Upper lobe of right lung (tissue), 1 donor: ENCODE measurements around the gene OGDHL. TPM values are rescaled to one million over a fixed set of nuclear protein-coding genes. Genes with fewer than 3 reads are reported as not detected.

Experiments
- ATAC-seq: fragments of 200-7000 bp; cut with Tn5 transposase; one replicate; pipeline ENCODE4 v1.9.1; 2020; ENCODE audit warnings: mild to moderate bottlenecking, moderate library complexity
- DNase-seq: peaks from one replicate; pipeline ENCODE4 v3.0.0-alpha.2; 2020
- H3K27ac ChIP-seq: fragments of 200-600 bp; one replicate; pipeline ENCODE4 v1.8.0; 2022
- H3K27me3 ChIP-seq: fragments of 200-600 bp; one replicate; pipeline ENCODE4 v1.8.0; 2022; ENCODE audit warnings: mild to moderate bottlenecking
- H3K36me3 ChIP-seq: fragments of 200-600 bp; one replicate; pipeline ENCODE4 v1.8.0; 2022
- H3K4me1 ChIP-seq: fragments of 200-600 bp; one replicate; pipeline ENCODE4 v1.8.0; 2022
- H3K4me3 ChIP-seq: fragments of 200-600 bp; one replicate; pipeline ENCODE4 v1.8.0; 2022; ENCODE audit warnings: mild to moderate bottlenecking
- H3K9me3 ChIP-seq: fragments of 200-600 bp; one replicate; pipeline ENCODE4 v1.8.0; 2022
- intact Hi-C: fragments of 100-400 bp; cut with DNase I; formaldehyde crosslinking; loops from one replicate; pipeline ENCODE4 v1.11.0; 2022
- total RNA-seq: library from RNA; stranded (reverse); fragmentation: NEBNext Ultra II Directional; extraction: Animal tissue kit (Norgen Biotek cat#: 25700); gene quantifications from one replicate; pipeline ENCODE4 v1.2.1, GENCODE V29; 2021
- TF ChIP-seq, protein P1 (sequence below): fragments of 200-600 bp; IDR thresholded peaks from one replicate; pipeline ENCODE4 v1.8.0; 2022; ENCODE audit warnings: antibody characterized with exemption
- donor health status: DM: no; HTN: yes; CAD: no; lungs with severe emphysema.

The OGDHL gene
- total RNA-seq, 1 donor from 2014 or later = 0.69 TPM

DNA sequence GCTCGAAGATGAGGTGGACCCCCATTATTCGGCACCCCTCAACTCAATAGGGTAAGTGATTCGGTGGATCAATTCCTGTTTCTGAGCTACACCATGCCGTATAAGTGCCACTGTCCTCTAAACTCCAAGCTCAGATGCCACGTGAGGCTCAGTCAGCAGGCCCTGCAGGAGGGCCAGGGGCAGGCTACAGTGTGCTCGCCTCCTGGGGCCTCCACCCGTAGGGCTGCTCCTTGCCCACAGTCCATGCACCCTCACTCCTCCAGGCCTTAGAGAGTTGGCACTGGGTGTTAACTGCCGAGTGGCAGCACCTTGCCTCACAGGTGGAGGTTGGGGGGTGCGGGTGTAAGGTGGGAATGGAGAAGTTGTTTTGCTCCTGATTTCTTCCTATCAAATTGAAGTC, 70.5 kb downstream of the OGDHL start:
- Histone ChIP-seq H3K4me3 (no peak overlapping the region), H3K27ac (no peak overlapping the region), H3K9me3 (no peaks in the 10 kb centered on the region), H3K36me3 (no peaks in the 10 kb centered on the region), H3K4me1 (no peaks in the 10 kb centered on the region), H3K27me3 (peaks cover 31% of the 10 kb centered on the region)
- TF ChIP-seq, protein P1, sequence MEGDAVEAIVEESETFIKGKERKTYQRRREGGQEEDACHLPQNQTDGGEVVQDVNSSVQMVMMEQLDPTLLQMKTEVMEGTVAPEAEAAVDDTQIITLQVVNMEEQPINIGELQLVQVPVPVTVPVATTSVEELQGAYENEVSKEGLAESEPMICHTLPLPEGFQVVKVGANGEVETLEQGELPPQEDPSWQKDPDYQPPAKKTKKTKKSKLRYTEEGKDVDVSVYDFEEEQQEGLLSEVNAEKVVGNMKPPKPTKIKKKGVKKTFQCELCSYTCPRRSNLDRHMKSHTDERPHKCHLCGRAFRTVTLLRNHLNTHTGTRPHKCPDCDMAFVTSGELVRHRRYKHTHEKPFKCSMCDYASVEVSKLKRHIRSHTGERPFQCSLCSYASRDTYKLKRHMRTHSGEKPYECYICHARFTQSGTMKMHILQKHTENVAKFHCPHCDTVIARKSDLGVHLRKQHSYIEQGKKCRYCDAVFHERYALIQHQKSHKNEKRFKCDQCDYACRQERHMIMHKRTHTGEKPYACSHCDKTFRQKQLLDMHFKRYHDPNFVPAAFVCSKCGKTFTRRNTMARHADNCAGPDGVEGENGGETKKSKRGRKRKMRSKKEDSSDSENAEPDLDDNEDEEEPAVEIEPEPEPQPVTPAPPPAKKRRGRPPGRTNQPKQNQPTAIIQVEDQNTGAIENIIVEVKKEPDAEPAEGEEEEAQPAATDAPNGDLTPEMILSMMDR = no peak
- DNase-seq = no peak
- intact Hi-C loops = no loop called here
- ATAC-seq = no peak

DNA sequence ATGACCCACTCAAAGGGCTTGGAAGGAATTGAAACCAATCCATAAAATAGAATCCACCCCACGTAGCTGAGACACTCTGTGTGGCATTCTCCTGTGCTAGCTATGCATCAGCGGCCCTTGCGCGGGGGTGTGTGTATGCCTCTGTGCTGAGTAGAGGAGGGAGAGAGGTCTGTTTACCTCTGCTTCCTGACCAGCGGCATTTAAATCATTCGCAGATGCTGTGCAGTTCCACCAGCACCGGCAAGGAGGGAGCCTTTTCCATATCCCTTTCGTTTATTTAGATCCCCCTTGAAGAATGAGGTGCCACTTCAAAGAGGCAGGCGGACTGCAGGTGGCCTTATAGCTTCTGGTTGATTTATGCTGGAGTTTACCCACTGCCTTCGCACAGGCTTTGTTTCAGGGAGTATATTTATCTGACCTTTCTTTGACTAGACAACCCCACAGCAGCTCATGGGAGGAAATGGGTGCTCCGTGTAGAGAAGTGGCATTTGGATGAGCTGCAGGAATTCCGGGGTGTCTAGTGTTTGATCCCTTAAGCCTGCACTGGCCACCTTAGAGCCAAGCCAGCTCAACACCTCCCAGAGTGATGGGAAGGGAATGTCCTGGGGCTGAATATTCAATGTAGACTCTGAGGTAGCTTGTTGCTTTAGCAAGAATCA, 71.3 kb downstream of the OGDHL start:
- H3K4me1 ChIP-seq = no peaks in the 10 kb centered on the region
- no peak for ATAC-seq
- no peak for DNase-seq
- no peak overlapping the region for H3K27ac ChIP-seq
- H3K36me3 ChIP-seq = no peaks in the 10 kb centered on the region
- no peaks in the 10 kb centered on the region for H3K9me3 ChIP-seq
- TF ChIP-seq, protein P1 = no peak
- H3K27me3 ChIP-seq = peaks cover 31% of the 10 kb centered on the region
- H3K4me3 ChIP-seq = no peak overlapping the region
- intact Hi-C loops = no loop called here

DNA sequence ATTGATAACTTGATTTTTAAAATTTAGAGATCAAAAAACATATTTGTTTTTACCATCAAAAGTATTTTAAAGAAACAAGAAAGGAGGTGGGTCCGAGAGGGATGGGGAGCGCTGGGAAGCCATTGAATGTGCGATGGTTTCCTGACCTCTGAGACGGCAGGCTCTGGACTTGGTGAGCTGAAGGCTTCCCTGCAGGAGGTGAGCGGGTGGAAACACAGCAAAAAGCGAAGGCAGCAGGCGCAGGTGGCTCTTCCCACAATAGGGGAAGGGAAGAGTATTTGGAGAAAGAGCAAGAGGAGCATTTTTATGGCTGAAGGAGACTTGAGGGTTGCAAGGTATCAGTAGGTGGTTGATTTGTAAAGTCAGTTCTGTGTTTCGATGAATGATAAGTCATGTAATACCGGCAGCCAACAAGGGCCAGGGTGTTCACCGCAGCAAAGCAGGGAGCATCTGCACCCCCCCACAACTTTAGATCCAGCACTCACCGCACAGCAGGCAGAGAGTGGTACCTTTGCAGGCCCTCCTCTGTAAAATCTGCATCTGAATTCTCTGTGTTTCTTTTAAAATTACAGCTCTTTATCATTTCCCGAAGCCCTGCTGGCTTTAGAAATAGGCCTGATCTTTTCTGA, 72.1 kb downstream of the OGDHL start:
- H3K9me3 ChIP-seq = no peaks in the 10 kb centered on the region
- DNase-seq = no peak
- no peak for ATAC-seq
- peaks cover 31% of the 10 kb centered on the region for H3K27me3 ChIP-seq
- intact Hi-C loops = no loop called here
- no peak overlapping the region for H3K27ac ChIP-seq
- TF ChIP-seq, protein P1 = no peak
- no peaks in the 10 kb centered on the region for H3K36me3 ChIP-seq
- no peaks in the 10 kb centered on the region for H3K4me1 ChIP-seq
- no peak overlapping the region for H3K4me3 ChIP-seq

DNA sequence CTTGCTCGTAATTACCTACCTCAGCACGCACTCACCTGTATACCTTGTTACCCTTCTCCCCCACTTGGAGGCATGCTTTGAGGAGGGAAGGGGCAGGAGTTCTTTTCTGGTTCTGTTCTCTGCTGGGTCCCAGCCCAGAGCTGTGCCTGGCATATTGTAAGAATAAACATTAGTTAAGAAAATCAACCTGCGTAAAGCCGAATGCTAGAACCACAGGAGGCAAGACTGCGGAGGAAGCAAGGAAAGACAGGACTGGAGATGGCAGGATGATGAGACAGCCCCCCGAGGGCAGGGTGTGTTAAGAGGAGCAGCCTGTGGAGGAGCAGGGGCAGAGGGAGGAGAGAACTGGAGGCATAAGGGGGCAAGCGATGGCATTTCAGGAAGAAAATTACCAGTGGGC, 73.2 kb downstream of the OGDHL start:
- H3K36me3 ChIP-seq = no peaks in the 10 kb centered on the region
- no peaks in the 10 kb centered on the region for H3K9me3 ChIP-seq
- no peaks in the 10 kb centered on the region for H3K4me1 ChIP-seq
- DNase-seq = no peak
- H3K4me3 ChIP-seq = no peak overlapping the region
- peaks cover 31% of the 10 kb centered on the region for H3K27me3 ChIP-seq
- intact Hi-C loops = no loop called here
- no peak for ATAC-seq
- TF ChIP-seq, protein P1 = no peak
- H3K27ac ChIP-seq = no peak overlapping the region

DNA sequence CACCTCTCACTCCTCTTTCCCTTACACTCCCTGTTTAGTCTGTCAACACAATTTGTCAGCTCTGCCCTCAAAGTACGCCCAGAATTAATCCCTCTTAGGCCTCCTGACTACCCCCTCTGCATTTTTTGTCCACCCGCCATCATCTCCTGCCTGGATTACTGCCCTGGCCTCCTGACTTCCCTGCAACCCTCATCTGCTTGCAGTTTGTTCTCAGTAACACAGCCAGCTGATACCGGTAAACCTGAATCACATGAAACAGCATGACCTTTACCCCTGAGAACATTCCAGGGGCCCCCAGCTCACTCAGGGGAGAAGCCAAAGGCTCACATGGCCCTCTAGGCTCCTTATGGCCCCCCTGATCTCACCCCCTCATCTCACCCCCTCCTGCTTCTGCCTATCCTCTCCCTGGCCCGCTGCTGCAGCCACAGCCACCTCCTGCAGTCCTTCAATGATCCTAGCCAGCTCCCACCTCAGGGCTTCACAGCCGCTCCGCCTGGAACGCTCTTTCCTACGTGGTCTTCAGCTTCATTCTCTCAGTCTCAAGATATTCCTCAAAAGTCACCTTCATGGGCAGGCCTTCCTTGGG, 73.8 kb downstream of the OGDHL start:
- TF ChIP-seq, protein P1 = no peak
- H3K9me3 ChIP-seq = no peaks in the 10 kb centered on the region
- H3K36me3 ChIP-seq = no peaks in the 10 kb centered on the region
- peaks cover 31% of the 10 kb centered on the region for H3K27me3 ChIP-seq
- H3K27ac ChIP-seq = no peak overlapping the region
- DNase-seq (no peak), ATAC-seq (no peak)
- intact Hi-C loops = no loop called here
- no peaks in the 10 kb centered on the region for H3K4me1 ChIP-seq
- H3K4me3 ChIP-seq = no peak overlapping the region
